HG02840 (cell line): ENCODE measurements around the gene ATG16L1.

Source experiments
- ATAC-seq: cut with Tn5 transposase; IDR thresholded peaks from one replicate; pipeline ENCODE4 v1.9.1; 2021; ENCODE audit warnings: mild to moderate bottlenecking, moderate library complexity, moderate number of reproducible peaks; ENCODE audit not compliant: unreplicated experiment, low FRiP score

The ATG16L1 gene

DNA sequence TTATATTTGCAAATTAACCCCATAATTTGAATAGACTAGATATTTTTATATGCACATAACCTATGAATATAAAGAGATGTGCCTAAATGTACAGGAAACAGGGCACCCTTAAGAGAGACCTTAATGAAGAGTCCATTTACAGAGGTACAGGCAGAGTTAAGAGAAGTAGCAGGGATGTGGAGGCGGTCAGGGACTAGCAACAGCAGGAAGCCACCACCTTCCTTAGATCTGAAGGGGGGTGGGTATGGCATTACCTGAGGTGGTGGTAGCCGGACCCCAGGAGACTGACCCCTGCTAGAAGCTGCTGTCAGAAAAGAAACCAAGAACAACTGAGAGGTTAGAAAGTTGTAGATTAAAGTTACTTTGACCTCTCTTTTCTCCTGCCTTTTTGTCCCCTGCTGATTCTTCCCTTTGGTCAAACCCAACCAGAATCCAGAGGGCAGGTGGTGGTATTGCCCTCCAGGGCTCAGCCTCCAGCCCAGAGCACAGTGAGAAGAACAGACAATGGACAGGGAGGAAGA is 24.9 kb upstream of the ATG16L1 start:
- no peak for ATAC-seq

DNA sequence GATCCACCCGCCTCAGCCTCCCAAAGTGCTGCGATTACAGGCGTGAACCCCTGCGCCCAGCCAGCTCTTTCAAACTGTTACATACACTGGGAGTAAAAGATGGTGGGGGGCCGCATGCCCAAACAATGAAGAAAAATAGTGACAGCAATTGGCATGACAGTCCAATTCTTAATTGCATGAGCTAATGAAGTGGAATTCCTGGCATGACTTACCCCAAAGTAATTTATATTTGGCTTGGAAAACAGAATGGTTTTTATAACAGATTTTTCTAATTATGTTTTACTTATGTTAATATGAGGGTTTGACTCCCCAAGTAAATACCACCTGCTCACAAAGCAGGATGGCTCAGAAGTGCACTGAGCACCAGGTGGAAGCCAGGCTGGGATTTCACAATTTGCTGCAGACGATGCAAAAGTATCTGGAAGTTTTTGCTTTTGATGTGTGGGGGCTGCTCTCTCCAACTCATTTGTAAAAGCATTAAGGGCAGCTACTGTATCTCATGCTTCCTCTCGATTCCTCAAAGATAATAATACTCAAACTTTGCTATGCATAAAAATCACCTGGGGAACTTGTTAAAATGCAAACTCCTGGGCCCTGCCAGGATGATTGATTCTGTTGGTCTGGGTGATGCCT is 24.0 kb upstream of the ATG16L1 start:
- no peak for ATAC-seq

DNA sequence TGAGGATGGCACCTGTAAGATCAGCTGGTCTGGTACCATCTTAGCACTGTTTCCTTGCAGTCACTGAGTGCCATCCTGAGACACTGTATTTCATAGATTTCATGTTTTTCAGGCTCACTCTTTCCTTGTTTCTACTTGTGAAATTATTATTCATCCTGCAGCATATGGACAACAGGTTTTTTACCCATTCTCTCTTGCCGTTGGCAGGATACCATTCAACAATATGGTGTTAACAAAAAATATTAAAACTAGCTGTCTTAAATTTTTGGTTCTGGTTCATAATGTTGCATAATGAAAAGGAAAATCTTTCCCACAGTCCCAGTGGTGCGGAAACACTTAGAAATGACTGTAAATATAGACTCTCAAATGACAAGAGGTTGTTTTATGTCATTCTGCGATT is 23.1 kb upstream of the ATG16L1 start:
- ATAC-seq: no peak

DNA sequence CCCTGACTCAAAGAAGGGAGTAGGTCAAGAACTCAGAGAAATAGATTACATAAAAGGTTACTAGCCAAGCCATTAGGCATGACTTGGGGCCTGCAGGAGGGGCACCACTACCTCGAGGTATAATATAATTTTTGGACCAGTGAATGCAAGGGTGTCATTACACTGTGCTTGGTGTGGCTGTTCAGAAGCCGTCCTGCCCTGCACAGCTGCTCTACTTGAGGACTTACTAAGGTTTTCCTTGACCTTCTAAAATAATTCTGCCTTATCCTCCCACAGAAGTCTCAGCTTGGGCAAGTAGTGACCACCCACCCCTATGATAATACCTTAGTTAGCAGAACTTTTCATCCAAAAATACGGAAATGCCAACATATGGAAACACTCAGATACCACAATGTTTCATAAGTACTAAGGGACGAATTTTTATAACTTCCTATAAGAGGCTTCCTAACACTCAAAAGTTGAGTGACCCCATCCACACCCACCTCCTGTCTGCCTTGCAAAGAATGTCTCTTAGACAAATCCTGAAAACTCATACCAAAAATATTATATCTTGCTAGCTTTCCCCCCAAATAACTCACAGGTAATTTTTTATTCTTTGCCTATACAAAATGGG is 17.7 kb upstream of the ATG16L1 start:
- no peak for ATAC-seq

DNA sequence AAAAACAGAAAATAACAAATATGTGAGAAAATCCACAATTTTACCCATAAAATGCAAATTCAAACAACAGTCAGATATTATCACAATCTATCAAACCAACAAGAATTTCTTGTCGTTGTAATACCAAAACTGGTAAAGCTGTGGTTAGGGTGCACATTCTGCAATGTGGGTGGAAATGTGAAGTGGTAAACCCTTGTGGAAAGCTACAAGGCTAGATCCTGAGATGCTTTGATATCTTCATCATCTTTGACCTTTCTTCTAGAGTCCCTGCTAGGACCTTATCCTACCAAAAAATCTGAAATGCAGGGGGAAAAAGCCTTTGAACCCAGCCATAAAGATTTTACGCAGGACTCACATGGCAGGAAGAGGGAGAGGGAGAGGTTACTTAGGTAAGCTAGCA is 17.2 kb upstream of the ATG16L1 start:
- no peak for ATAC-seq

DNA sequence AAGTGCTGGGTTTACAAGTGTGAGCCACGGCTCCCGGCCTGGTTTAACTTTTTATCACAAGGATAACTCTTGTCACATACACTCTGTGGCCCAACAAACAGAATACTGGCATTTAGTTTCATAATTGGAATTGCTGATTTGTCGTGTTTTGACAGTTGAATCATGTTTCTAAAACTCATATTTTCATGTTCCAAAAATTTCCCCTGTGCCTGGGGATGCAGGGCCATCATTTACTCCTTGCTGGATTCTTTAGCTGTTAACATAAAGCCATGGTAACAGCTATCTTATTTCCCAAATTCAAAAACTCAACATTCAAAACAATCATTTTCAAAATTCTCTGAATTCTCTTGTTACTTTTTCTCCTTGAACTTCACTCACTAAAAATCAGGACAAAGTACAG is 16.5 kb upstream of the ATG16L1 start:
- no peak for ATAC-seq

DNA sequence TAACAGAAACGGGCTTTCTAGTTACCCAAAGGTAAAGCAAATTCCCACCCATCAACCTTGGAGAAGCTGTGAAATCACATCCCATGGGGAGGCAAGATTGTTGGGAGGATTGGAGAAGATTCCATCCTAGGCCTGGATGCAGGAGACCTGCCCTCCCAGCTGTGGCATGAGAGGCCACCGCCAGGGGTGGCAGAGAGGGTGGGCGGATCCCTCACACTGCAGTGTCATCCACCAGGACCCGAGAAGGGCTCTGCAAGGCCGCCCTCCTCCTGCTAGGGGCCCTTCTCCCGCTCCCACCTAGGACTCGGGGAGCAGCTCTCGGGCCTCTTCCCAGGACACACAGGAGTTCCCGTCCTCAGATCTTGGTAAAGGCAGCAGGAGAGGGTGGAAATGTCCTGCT is 15.5 kb upstream of the ATG16L1 start:
- ATAC-seq: no peak

DNA sequence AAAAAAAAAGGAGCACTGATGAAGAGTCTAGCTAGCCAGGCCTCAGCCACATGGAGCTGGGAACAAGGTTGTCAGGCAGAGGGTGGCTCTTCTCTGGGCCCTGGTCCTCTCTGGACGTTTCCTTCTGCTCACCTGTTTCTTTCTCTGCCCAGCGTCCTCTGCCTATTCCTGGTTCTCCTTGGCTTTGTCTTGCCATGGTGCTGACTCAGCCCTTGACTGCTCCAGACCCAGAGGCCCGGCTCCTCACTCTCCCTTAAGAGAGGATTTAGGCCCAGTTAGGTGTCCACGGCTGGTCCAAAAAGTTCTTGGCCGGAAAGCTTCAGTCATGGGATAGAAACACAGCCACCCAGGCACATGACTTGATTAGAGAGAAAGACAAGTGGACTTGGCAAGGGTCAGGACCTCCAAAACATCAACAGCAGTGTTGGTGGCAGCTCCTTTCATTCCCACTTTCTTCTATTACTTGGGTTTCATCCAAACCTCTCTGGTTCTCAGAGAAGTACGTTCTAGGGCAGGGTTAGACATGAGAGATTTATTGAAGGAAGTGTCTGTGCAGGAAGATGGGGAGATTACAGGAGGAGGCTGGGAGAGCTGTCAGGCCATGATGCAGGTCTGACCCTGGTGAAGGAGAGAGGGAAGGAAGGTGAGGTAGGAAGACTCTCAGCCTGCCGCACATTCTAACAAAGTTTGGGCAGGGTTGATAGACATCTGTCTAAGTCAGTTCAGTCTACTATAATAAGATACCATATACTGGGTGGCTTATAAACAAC is 14.5 kb upstream of the ATG16L1 start:
- no peak for ATAC-seq

DNA sequence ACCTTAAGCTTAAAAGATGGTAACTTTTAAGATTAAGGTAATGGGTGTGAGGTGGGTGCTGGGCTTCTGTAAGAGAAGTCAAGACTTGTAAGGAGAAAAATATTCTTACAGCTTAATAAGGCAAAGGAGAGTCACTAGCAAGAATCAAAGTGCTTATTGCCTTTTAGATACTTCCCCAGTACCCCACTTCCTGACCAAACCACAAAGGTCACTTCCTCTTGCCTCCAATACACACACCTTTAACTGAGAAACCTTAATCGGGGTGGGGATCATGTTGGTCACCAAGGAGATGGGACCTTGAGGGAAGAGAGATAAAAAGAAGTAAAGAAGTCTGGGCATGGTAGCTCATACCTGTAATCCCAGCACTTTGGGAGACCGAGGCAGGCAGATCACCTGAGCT is 10.6 kb upstream of the ATG16L1 start:
- ATAC-seq: no peak

DNA sequence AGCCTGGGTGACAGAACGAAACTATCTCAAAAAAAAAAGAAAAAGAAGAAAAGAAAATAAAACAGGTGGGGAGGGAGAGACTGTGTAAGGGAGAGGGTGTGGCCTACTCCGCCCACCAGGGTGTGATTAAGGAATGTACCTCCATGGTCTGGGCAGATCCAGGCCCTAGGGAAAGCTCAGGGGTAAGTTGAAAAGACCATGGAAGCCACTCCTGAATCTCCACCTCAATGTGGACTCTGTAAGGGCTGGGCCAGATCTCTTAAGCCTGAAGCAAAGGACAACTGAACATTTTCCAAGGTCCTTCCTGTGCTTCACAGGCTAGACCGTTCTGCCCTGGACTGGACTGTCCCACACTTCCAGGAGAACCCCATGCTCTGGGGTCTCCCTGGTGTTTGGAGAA is 9.7 kb upstream of the ATG16L1 start:
- no peak for ATAC-seq

DNA sequence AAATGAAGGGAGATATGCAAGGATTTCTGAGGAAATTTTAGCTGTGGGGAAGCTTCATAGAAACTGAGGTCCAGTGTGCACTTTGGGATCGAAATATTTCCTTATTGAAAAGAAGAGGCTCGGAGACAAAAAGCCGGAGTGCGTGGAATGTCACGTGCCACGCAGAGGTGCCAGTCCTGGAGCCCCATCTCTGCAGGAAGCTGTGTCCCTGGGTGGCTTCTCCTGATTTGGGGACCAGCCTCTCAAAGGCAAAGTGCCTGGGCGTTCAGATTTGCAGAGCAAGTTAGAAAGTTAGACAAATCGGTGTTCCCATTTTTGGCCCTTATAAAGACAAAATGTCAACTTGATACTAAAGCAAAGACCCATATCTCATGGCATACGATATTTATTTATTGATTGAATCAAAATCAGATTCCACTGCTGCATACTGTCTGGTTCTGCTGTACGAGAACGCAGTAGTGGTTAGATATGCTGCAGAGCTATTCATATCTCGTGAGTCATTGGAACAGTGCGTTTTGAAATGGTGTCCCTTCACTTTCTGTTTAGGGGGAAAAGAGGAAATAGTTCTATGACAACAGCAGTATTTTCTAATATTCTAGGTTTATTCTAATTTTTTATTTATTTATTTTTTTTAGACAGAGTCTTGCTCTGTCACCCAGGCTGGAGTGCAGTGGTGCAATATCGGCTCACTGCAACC is 9.1 kb upstream of the ATG16L1 start:
- no peak for ATAC-seq

DNA sequence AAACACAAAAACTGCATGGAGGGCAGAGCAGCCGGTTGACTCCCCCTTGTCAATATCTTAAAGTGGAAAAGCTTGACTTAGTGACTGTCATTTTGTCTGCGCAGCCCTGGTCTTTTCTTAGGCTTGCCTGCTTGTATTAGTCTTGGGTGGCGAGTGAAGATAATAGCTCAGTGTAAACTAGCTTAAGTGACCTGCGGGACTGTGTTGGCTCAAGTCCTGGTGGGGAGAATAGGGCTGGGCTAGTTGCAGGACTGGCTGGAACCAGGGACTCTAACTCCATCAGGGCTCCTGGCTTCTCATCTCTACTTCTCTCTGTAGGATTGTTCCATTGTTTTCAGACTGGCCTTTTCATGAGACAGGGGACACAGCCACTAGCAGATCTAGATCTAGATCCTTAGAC is 8.1 kb upstream of the ATG16L1 start:
- ATAC-seq: no peak

DNA sequence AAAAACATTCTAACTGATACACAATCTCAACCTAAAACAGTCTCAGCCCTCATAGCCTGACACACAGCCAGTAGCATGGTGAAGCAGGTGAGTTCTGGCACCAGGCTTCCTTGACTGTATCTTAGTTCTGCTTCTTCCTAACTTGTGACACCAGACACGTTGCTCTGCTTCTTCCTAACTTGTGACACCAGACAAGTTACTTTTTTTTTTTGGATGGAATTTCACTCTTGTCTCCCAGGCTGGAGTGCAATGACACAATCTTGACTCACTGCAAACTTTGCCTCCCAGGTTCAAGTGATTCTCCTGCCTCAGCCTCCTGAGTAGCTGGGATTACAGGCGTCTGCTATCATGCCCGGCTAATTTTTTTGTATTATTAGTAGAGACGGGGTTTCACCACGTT is 6.7 kb upstream of the ATG16L1 start:
- no peak for ATAC-seq

DNA sequence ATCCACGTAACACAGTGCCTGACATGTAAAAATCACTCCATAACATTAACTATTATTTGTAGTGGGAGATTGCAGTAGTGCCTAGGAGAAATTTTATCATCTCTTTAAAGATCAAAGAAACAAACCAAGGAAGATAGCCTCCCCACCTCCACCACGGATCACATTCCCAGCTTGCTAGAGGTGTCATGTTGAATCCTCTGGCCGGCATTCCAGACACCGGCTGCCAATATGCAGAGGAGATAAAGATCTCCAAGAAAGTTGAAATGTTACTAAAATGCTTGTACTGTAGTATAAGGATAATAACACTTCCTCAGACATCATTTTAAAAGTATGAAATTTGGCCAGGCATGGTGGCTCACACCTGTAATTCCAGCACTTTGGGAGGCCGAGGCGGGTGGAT is 6.1 kb upstream of the ATG16L1 start:
- ATAC-seq: no peak

DNA sequence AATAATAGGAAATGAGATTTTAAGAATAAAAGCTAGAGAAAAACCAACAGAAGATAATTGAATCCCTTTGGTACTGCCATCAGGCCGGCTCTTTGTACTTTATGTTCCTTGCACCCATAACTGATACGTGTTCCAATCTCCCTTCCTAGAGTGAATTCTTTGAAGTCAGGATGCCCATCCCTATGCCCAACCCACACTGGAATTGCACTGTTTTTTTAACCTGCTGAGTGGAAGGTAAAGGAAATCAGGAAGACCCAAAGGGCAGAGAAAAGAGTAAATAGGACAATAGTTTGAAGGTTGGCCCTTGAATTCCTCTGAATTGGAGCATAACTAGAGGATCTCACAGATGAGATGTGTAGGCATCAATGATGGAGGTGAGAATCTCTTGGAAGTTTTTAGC is 4.4 kb upstream of the ATG16L1 start:
- no peak for ATAC-seq

DNA sequence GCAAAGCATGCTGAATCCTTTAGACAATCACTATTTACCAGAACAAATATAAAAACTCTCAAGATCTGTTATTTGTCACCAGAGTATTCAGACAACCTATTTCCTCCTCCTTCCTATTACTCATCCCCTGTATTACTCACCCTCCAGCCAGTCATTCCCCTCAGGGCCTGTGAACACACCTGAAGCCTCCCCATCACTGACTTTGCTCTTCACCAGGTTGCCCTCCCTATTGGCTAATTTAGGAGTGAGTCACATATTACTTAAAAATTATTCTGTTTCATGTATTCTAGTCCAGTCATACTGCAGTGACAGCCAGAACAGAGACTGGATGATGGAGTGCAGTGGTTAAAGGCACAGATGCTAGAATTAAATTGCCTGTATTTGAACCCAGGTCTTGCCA is 3.7 kb upstream of the ATG16L1 start:
- no peak for ATAC-seq

DNA sequence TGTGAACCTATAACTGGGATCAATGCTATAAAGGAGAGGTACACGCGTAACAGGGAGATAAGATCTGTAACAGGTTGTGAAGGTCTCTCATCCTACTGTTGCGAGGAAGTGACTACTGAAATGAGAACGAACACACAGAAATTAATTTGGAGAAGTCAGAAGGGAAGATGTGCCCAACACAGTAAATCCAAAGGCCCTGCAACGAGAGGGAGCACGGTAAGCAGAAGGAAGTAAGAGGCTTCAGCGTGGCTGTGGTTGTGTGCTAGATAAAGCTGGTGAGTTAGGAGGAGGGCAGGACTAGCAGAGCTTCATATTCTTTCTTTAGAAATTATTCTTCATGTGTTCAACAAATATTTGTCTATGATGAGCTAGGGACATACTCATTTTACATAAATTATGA is 2.5 kb upstream of the ATG16L1 start:
- ATAC-seq: no peak

DNA sequence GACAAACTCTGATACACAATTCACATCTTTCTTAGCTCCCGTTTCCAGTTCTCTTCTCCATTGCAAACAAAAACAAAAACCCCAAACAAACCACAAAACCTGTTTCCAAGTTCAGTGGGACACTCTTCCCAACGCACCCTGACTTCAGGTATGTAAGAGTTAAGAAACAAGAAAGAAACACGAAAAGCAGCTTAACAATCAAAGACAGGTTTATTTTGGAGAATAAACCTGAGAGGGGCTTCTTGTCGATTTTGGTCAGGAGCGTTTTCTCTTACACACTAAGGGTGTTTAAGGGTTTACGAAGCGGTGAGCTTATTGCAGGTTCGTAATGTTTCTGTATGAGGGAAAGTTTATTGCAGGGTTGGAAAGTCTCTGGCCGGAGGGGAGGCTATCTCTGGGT is 905 bp upstream of the ATG16L1 start:
- no peak for ATAC-seq

DNA sequence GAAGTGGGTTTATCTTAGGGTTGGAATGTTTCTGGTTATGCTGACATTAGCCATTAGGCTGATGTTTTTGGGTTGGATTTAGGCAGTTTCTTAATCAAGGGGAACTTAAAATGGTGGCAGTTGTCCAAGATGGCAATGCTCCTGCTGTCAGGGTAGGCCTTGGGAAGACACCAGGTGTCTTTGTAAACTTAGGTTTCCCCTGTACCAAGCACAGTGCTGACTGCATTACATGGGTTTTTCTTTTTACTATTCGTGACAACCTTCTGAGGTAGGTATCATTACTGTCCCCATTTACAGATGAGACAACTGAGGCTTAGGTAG is 528 bp upstream of the ATG16L1 start:
- no peak for ATAC-seq

DNA sequence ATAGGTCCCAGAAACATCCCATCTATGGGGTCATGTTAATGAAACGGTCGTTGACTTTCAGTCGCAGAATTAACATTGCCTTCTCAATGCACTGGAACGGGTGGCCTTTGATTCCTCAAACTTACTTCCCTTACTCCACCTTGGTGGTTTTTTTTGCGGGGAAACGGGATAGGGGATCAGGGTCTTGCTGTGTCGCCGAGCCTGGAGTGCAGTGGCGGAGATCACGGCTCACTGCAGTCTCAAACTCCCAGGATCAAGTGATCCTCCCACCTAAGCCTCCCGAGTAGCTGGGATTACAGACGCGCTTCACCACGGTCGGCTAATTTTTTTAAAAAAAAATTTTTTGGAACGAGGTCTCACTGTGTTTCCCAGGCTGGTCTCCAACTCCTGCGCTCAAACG is 754 bp downstream of the ATG16L1 start:
- ATAC-seq: no peak

DNA sequence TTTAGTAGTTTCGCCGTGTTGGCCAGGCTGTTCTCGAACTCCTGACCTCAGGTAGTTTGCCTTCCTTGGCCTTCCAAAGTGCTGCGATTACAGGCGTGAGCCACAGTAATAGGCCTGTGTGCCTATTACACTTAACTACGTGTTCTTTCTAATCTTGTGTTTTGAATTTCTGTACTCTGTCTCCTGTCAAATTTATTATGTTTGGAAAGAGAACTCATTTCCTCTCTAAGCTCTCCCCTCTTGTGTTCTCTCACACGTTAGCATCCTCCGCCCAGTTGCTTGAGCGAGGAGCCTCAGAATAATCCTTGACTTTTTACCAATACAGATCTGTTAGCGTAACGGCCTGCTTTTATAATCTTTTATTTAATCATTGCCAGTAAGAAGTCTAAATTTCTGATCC is 3.7 kb downstream of the ATG16L1 start:
- no peak for ATAC-seq
